ENCODE measurements around the gene DHTKD1. TPM values are rescaled to one million over a fixed set of nuclear protein-coding genes. Genes with fewer than 3 reads are reported as not detected.

DHTKD1 gene
- total and polyA plus RNA-seq, 12 donors = 8.0 to 44.8 (median 24.7) TPM

DNA sequence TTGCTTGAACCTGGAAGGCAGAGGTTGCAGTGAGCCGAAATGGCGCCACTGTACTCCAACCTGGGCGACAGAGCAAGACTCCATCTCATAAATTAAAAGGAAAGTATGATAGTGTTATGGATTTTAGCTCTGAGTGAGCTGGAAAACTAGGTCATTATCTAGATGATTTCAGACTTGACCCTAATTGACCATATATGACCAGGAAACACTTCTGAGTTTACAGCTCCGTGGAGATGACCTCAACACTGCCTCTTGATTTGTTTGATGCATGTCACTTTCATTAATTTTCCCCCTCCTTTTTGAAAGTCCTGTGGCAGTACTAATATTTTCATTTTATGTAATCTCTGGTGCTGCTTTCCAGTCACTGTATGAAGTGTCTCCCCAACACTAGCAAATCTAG is 52.9 kb downstream of the DHTKD1 start:
- Histone ChIP-seq H3K27ac (no peak overlapping the region), H3K4me1 (replicated peaks in 1 of 2) (no peaks in the 10 kb centered on the region), H3K4me3 (no peak overlapping the region), H3K9me3 (replicated peaks in 1 of 3) (no peaks in the 10 kb centered on the region), H3K27me3 (no peaks in the 10 kb centered on the region), H3K36me3 (replicated peaks in 1 of 2) (peaks cover 0 to 21% of the 10 kb centered on the region in 2 donors)
- 76 to 94% (median 86%) methylated on average over 4 of the region's 4 CpGs for WGBS, 4 donors
- no peak for DNase-seq
- intact Hi-C loops (cut with DNase I) = loop anchor here in 1 of 2 donors (10.0 kb wide), 1 partner anchor 47 kb away; no protein-coding TSS in a partner anchor
- TF ChIP-seq CTCF (IDR thresholded peaks at IDR 0.05) = no peak
- TF ChIP-seq POLR2A (IDR thresholded peaks at IDR 0.05) = no peak

DNA sequence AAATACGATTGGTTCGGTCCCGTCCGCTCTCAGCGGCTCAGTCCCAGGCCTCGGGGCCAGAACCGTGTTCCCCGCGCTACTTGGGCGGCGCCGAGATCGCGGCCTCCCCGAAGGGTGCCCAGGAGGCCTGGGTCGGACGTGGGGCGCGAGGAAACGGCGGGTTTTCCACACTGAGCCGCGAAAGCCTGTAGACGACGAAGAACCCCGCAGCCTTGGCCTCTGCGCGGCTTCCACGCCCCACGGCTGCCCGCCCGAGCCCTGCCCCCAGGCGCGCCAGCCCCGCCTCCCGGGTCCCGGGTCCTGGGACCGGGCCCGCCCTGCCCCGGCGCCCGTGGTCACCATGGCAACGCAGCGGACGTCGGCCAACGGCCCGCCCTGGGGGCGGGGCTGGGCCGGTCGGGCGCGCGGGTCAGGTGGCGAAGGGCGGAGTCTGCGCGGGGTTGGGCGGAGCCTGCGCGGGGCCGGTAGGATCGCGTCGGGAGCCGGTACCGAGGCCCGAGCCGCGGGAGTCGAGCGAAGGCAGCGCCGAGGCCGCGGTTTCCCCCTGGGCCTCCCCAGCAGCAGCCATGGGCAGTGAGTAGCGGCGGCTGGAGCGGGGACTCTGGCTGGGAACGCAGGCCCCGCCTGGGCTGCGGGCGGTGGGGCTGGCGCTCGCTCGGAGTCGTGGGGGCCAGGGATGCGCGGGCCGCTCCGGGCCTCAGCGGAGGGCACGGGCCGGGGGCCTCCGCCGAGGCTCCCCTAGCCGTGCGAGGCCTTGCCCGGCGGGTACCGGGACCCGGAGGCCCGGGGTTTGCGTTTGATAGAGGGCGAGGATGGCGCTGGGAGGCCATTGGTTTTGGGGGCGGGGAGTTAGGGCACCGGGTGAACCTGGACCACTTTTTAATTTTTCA is 60.7 kb downstream of the DHTKD1 start, which contains the start of gene SEC61A2:
TSS of gene SEC61A2 (plus strand) at position 456 of the 890 bp plus-strand sequence. CDS start at position 567, 111 bp downstream.
- peak within 1 kb of the TSS; percentile 70 to 97 (median 93) for H3K27ac ChIP-seq
- H3K4me3 ChIP-seq = peak within 1 kb of the TSS; percentile 2 to 97 (median 84)

DNA sequence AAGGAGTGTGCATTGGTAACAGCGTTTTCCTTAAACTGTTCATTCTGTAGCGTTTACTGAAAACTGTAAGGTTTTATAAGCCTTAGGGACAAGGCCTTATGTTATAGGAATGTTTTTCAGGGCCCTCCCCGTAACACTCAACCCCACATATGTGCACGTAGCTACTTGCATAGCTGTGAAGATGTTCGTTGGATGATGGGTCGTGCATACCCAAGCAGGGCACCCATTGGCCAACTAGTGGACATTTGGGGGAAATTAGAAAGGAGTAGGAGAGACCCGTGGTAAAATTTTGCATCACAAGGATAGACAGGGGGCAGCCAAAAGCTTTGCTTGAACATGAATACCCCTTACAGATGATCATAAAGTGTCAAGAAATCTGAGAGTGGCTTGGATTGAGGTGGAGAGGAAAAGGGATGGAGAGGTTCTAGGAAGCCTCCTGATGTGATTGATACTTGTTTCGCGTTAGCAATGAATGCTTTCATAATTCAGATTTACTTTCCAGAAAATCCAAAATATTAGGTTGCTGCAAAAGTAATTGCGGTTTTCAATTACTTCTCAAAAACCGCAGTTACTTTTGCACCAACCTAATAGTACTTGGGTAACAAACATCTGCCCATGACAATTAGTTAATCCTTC is 61.6 kb downstream of the DHTKD1 start:
- 25 to 30% (median 30%) methylated on average over 11 of the region's 11 CpGs for WGBS, 4 donors
- peak; percentile 20 to 65 (median 31) for DNase-seq
- no peaks in the 10 kb centered on the region for H3K9me3 ChIP-seq (replicated peaks in 1 of 3)

More for the DNA sequence above, 60.7 kb downstream of the DHTKD1 start, which contains the start of gene SEC61A2:
- Histone ChIP-seq H3K36me3 (replicated peaks in 1 of 2) (peaks cover 0 to 4% of the 10 kb centered on the region in 2 donors), H3K27me3 (no peaks in the 10 kb centered on the region), H3K4me1 (replicated peaks in 1 of 2) (peaks cover 0 to 10% of the 10 kb centered on the region in 2 donors), H3K9me3 (replicated peaks in 1 of 3) (no peaks in the 10 kb centered on the region)
- TF ChIP-seq POLR2A (IDR thresholded peaks at IDR 0.05) (peak; percentile 41 to 77), CTCF (IDR thresholded peaks at IDR 0.05) (no peak)
- 0 to 1% (median 1%) methylated on average over 19 to 108 of the region's 108 CpGs for WGBS, 4 donors
- DNase-seq = peak; percentile 94 to 99 (median 96)
- intact Hi-C loops (cut with DNase I) = loop anchor here in 1 of 2 donors (10.0 kb wide), 1 partner anchor 55 kb away; no protein-coding TSS in a partner anchor

More for the DNA sequence above, 61.6 kb downstream of the DHTKD1 start:
- TF ChIP-seq POLR2A (IDR thresholded peaks at IDR 0.05) (no peak), CTCF (IDR thresholded peaks at IDR 0.05) (peak in 5 of 6 experiments; percentile 33 to 54 (median 42))
- Histone ChIP-seq H3K4me3 (peak overlapping the region; percentile 2 to 97 (median 84)), H3K27me3 (no peaks in the 10 kb centered on the region), H3K27ac (peak overlapping the region in 1 of 5 donors; percentile 97), H3K36me3 (replicated peaks in 1 of 2) (peaks cover 0 to 7% of the 10 kb centered on the region in 2 donors), H3K4me1 (replicated peaks in 1 of 2) (peaks cover 0 to 10% of the 10 kb centered on the region in 2 donors)
- intact Hi-C loops (cut with DNase I) = no loop called here
